Measurements from ENCODE around the gene TNXB.
A peak's percentile ranks its signal among the peaks of the same experiment; 100 is the strongest.
"Not testable (repeated sequence)": the region's sequence is repeated elsewhere in the genome, so short reads cannot be mapped to it uniquely, and the experiment has no call there.

Gene TNXB, protein sequence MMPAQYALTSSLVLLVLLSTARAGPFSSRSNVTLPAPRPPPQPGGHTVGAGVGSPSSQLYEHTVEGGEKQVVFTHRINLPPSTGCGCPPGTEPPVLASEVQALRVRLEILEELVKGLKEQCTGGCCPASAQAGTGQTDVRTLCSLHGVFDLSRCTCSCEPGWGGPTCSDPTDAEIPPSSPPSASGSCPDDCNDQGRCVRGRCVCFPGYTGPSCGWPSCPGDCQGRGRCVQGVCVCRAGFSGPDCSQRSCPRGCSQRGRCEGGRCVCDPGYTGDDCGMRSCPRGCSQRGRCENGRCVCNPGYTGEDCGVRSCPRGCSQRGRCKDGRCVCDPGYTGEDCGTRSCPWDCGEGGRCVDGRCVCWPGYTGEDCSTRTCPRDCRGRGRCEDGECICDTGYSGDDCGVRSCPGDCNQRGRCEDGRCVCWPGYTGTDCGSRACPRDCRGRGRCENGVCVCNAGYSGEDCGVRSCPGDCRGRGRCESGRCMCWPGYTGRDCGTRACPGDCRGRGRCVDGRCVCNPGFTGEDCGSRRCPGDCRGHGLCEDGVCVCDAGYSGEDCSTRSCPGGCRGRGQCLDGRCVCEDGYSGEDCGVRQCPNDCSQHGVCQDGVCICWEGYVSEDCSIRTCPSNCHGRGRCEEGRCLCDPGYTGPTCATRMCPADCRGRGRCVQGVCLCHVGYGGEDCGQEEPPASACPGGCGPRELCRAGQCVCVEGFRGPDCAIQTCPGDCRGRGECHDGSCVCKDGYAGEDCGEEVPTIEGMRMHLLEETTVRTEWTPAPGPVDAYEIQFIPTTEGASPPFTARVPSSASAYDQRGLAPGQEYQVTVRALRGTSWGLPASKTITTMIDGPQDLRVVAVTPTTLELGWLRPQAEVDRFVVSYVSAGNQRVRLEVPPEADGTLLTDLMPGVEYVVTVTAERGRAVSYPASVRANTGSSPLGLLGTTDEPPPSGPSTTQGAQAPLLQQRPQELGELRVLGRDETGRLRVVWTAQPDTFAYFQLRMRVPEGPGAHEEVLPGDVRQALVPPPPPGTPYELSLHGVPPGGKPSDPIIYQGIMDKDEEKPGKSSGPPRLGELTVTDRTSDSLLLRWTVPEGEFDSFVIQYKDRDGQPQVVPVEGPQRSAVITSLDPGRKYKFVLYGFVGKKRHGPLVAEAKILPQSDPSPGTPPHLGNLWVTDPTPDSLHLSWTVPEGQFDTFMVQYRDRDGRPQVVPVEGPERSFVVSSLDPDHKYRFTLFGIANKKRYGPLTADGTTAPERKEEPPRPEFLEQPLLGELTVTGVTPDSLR (N-terminal part only)

DNA sequence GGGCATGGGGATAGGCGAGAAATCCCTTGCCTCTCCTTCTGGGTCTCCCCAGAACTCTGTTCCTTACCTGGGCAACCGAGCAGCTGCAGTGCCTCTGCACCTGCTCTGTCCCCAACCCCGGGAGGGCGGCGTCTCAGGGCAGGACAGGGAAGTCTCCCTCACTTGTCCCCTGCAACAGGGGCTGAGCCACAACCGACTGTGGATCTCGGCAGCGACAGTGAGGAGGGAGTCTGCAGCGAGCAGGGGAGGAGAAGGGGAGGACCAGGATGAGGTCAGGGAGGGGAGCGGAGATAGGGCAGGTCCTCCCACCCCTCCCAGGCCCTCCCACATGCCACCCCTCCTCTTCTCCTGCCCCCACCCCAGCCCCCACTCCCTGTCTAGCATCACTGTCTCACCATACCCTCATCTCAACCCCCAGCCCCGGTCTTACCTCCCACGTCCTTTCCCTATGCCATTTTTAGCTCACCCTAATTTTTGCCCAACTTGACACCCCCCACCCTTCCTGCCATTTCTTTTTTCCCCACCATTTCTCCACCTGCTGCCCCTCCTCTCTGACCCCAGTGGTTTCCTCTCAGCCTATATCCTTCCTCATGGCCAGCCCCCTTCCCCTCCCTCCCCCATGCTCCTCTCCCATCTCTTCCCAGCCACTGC, at the start of gene TNXB:
Gene TNXB (minus strand): TSS at position 225 of the 651 bp plus-strand sequence. CDS start 11,140 bp downstream, outside the sequence.
- no peak for FAIRE-seq

DNA sequence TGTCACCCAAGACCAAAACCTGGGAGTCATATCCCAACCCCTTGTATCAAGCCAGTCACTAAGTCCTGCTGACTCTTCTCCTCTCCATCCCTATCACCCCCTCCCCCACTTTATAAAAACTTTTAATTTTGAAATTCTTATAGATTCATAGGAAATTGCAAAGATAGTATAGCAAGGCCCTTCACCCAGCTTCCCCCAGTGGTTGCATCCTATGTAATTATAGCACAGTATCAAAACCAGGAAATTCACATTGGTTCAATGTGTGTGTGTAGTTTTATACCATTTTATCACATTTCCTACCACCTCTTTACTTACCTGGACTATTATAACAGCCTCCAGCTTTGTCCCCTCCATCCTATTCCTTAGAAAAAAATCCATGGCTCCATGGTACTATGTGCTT, 48.9 kb upstream of the TNXB start:
- no peak for FAIRE-seq

DNA sequence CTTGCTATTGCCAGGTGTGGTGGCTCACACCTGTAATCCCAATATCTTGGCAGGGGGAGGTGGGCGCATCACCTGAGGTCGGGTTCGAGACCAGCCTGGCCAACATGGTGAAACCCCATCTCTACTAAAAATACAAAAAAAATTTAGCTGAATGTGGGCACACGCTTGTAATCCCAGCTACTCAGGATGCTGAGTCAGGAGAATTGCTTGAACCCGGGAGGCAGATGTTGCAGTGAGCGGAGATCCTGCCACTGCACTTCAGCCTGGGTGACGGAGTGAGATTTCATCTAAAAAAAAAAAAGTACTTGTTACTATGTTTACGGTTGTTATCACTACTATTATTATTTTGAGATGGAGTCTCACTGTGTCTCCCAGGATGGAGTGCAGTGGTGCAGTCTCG, 47.8 kb upstream of the TNXB start:
- no peak for FAIRE-seq

DNA sequence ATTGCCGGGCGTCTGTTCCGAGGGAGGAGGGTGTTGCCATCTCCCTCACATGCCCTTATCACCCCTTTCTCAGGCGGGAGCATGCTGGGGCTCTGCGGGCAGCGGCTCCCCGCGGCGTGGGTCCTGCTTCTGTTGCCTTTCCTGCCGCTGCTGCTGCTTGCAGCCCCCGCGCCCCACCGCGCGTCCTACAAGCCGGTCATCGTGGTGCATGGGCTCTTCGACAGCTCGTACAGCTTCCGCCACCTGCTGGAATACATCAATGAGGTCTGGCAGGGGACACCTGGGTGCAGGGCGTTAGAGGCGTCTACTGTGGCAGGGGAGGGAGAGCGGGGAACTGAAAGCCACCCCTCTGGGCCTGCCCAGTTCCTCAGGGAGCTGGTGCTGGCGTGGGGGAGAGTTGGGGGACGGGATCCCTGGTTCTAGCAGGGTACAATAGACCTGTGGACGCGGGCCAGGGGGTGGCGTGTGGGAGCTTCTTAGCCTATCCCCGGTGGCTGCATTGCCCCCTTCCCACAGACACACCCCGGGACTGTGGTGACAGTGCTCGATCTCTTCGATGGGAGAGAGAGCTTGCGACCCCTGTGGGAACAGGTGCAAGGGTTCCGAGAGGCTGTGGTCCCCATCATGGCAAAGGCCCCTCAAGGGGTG, 45.5 kb upstream of the TNXB start:
- no peak for FAIRE-seq

DNA sequence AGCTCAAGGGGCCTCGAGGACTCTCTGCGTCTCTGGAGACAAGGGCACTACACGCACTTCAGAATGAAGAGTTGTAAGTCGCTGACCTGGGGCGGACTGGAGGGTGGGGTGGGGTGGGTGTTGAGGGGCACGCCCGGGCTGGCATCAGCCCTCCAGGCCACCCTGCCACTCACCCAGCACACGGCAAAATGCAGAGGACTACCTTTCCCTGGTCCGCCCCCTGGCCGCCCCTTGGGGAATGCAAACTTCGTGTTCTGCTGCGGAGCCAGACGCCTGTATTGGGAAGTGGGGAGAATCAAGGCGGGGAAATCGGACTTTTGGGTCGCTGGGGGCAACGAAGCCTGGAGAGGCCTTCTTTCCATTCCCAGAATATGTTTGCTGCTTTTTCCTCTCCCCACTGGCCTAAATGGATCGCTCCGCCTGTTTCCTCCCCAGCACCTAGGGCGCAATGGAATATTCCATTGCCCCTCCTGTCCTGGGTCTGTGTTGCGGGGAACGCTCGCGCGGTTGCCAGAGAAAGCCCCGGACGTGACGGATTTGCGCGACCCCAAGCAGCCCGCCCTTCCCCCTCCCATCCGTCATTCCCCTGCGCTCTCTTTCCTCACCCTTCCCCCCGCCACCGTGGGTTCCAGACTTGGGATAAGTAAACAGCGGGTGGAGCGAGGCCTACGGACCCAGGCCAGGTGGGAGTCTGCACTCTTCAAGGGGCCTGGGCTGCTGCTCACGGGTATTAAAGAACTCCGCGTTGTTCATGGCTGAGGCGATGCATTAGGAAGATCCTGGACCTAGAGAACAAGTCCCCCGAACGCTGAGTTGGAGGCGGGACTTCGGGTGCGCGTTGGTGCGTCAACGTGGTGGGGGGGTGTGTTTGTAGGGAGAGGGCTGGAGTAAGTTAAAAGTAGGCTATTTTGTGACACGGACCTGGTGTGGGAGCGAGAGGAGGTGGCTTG, 44.7 kb upstream of the TNXB start, which contains the start of gene PPT2:
Gene PPT2 (plus strand): TSS at position 578 of the 950 bp plus-strand sequence. CDS start 454 bp downstream, outside the sequence.
- FAIRE-seq: peak; percentile 88

DNA sequence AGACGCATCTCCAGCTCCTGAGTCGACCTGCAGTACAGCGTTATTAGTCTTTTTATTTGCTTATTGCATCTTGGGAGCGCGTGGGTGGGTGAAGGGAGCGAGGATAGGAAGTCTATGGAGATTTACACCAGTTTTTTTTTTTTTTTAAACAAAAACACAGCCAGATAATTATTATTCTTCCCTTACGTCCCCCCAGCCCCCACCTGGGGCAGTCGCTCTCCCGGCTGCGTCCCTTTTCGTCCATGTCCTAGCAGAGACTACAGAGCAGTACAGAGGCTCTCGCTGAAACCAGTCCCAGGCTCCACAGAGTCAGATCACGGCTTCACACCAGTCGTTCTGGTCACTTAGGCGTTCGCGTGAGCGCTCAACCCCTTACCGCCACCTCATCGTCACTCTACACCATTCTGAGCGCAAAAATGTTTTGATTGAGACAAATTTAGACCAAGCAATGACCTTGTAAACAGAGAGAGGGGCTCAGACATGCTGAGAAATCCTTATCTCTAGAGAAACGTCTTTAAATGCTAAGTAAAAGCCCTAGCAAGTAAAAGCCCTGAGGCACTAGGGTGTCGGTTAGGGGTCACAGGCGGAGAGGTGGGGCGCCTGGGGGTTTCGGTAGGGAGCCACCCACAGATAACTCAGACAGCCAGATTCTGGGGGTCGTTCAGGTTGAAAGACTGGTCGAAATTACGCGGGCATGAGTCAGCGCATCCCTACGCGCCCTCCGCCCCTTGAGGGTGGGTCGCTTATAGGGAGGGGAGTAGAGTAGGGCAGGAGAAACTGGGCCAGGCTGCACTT, 43.8 kb upstream of the TNXB start:
- FAIRE-seq: no peak

DNA sequence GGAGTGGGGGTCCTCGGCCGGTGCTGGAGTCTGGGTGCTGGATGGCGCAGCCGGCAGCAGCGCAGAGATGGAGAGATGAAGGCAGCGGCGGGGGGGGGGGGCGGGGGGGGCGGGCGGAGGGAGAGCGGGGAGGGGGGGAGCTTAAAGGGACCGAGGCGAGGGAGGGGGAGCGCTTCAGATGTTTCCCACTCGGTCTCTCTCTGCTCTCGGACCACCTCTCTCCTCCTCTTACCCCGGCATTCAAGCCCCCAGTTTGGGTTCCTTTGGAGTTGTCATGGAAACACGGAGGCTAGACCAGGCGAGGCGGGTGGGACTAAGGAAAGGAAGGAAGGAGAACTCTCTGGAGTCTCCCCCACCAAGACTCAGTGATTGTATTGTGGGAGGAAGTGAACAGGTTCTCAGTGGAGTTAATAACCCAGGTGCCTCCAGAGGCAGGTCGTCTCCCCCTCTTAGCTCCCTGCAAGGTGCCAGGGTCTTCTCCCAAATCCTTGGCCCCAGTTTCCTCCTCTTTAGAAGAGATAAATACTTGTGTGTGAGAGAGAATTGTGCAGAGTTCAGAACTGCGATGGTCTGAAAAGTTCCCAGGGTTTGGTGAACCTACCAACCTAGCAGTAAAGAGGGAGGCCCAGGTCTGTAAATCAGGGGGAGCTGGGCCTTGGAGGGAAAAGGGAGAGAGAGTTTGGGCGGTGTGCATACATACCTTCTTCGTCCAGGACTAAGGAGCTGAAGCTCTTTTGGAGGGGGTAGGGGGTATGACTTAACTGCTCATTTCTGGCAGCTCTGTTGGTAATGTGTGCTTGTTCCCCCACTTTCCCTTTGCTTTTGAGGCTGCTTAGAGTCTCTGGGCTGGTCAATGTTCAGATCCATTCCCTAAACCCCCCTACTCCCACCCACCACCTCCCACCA, 43.0 kb upstream of the TNXB start, which contains the start of gene PRRT1:
Gene PRRT1 (minus strand): TSS at position 77 of the 906 bp plus-strand sequence. CDS start 112 bp downstream, outside the sequence.
- FAIRE-seq: no peak

DNA sequence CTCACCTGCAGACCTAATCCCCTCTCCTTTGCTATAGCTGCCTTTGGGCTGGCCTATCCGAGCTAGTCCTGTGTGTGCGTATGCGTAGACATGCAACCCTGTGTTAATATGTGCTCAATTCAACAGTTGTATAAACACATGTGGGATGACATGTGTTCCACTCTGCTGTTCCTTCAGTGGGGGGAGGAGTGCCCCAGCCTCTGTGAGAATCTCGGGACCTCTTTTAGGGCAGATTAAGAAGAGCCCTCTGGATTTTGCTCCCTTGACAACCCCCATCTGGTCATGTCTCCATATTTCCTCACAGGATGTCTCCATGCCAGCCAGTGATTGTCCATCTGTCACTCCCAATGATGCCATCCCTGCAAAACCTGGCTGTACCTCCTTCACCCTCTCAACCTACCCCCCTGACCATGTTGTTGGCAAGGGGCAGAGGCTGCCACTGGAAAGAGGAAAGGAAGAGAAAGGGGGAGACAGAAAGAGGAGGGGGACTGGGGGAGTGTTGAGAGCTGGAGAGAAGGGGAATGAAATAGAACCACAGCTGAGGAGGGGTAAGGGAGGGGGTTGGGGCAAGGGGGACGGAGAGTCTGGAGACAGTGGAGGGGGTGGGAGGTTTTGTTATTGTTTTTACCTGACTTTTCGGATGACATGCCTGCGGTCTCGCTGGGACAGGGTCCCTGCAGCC, 42.2 kb upstream of the TNXB start:
- FAIRE-seq: no peak

DNA sequence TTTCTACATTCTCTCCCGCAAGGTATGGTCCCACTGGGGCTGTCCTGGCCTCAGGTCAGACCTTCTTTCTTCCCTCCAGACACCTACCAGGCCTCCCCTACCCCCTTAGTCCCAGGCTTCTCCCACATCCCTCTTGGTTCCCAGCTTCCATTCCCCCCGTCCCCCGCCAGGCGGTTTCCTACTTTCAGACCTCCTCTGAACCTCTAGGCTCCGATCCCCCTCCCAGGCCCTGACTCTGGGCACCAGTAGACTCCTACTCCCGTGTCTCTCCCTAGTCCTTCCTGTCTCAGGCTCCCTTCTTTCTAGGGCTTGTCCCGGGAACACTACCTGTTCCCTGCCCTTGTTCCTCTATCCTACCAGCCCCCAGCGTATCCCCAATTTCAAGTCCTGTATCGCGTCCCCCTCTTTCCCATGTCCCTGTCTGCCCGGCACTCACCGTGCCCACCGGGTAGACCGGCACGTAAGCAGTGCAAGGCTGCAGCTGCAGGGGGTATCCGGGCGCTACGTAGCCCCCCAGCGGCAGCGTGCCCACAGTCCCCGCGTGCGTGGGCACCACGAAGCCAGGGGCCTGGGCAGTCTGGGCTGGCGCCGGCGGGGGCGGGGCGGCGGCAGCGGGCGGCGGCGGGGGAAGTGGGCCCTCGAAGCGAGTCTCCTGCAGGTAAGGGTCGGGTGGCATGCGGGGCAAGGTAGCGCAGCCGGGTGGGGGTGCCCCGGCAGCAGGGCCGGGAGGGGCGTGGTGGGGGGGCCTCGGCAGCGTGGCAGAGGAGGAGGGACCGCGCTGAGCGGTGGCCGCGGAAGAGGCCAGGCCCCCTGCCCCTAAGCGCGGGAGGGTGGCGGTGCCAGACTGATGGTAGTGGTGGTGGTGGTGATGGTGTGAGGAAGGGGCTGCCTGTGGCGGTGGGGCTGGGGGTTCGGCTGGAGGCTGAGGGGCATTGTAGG, 41.1 kb upstream of the TNXB start:
- no peak for FAIRE-seq

DNA sequence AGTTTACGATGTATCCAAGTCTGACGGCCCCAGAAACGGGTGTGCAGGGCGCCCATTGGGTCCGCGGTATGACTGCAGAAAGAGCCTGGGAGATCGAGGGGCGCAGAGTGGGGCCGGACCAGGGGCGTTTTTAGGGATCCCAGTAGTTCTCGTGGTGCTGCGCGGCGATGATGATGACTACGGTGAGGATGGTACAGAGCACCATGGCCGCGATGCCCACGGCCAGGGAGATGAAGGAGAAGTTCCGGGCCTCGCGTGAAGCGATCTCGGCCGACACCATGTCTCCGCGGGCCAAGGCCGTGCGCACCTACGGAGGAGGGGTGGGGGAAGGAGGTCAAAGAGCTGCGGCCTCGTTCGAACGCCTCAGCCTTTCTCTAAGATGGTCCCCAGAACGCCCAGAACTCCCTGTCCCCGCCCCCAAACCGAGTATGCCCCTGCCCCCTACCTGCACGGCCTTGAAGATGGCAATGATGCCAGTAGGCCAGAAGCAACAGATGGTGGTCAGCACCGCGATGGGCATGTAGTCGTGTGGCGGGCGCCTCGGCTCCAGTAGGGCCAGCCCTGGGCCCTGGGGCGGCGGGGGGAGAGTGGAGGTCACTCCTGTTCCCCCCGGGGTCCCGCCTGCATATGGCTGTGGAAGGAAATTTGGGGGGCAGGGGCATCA, 40.1 kb upstream of the TNXB start:
- FAIRE-seq: no peak

DNA sequence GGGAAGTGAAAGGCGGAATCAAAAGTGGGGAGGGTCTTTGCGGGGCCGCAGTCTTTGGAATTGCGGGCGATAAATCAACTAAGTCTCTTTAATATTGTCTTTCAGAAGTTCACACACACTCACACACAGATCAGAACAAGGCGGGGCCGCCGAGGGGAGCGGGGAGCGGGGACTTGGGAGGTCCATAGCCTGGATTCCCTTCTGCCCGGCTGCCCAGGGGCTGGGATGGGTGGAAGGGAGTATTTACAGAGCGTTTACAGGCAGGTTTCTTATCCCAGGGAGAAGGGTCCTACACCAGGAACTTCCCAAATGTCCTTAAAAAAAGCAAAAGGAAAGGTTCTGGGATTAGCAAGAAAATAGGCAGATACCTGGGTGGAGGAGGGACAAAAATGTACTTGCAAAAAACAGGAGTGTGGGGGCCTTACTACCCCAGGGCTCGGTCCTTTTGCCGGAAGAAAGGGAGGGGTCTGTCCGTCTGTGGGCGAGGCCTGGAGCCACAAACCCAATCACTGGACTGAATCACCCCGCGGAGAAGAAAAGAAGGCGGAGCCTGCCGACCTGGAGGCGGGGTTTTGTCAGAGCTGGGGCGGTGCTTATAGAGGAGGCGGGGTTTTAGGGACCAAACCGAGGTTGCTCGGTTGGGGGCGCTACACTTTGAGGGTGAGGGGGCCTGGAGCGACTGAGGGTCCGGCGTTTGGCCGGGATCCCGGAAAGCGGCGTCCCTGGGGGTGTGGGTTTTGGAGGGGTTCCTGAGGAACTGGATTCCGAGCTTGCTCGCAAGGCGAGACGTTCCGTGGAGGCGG, 39.4 kb upstream of the TNXB start:
- no peak for FAIRE-seq

DNA sequence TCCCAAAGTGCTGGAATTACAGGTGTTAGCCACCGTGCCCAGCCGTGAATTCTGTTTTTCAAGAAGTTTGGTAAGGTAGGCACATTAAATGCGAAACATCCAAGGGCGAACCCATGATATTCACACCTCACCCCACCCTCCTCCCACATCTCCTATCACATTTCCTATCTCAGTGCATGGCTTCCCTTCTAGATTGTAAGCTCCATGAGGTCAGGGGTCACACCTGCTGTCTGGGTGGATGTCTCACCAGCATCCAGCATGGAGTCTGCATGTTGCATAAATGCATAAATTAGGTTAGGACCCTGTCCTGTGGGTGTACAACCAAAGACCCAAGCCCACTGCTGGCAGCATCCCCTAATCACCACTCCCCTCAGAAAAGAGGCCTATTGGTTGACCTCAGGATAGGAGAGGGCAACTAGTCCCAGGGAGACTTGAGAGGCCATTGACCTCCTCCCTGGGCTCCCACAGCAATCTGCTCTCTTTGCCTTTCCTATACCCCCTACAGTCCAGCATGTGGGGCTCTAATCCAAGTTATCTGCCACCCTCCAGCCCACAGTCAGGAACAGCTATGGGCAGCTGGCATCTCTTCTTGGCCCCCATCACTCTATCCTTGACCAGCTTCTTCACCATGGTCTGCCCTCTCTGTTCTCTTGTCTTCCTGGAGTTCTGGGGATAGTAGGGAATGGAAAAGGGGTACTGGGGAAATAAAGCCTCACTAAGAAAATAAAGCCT, 38.4 kb upstream of the TNXB start:
- no peak for FAIRE-seq

DNA sequence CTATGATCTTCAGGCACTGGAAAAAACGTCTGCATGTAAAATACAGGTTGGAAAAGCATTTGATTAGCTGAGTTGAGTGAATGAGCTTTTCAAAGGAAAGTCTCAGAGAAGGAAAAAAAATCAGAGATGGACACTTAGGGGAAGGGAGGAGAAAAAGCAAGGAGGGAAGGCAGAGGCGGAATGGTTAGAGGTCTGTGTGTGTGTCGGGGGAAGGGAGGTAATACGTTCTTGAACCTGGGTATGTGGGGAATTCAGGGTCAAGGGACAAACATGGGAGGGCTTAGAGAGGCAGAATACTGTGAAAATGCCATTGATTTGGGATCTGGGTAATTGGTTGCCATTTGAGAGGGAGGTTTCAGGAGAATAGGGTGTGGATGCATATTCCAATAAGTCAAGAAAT, 37.5 kb upstream of the TNXB start:
- FAIRE-seq: no peak

DNA sequence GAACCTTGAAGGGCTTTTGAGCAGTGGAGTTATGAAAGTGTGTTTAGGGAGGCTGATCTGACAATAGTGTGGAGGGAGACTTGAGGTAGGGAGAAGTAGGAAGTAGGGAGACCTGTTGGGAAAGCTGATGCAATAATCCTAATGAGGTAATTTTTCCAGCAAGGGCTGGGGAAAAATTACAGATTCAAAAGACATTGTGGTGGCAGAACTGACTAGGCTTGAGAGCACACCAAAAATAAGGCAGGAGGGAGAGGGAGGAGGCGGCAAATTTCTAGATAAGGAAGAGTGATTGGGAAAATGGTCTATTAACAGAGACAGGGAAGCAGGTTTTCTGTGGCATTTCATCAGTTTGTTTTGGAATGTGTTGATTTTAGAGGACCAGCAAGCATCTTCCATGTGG, 37.1 kb upstream of the TNXB start:
- no peak for FAIRE-seq

DNA sequence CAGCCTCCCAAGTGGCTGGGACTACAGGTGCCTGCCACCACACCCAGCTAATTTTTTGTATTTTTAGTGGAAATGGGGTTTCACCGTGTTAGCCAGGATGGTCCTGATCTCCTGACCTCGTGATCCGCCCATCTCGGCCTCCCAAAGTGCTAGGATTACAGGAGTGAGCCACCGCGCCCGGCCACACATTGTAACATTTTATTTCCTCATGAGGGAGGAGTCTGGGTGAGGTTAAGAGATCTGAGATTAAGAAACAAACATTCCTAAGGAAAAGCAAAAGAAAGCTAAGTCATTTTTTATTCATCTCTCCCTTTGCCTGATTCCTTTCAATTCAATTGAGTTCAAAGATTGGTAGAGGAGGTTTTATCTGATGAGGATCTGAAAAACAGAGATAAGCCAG, 35.1 kb upstream of the TNXB start:
- not testable (repeated sequence) for FAIRE-seq
